GM21360 (cell line): Measurements from ENCODE around the gene ZMYND15.

Experiments used
- ATAC-seq: cut with Tn5 transposase; IDR thresholded peaks from one replicate; pipeline ENCODE4 v1.9.1; 2021; ENCODE audit warnings: mild to moderate bottlenecking, moderate library complexity; ENCODE audit not compliant: unreplicated experiment

The ZMYND15 gene

DNA sequence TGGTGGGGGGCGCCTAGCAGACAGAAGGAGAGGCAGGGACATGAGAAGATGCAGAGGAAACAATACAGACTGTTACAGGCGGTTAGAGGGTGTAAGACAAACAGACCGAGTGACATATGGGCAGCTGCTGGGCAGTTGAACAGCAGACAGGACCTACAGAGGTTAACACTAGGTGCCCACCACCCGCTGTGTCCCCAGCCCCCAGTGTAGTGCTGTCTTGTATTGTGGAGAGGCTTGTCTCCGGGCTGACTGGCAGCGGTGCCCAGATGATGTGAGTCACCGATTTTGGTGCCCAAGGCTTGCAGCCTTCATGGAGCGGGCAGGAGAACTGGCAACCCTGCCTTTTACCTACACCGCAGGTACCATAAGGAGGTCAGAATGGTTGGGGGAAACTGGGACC is 2.5 kb downstream of the ZMYND15 start:
- no peak for ATAC-seq

- ATAC-seq, result no peak
Measured at GRCh38 chr17:4742629-4743028, 3.0 kb downstream of the ZMYND15 start.

DNA sequence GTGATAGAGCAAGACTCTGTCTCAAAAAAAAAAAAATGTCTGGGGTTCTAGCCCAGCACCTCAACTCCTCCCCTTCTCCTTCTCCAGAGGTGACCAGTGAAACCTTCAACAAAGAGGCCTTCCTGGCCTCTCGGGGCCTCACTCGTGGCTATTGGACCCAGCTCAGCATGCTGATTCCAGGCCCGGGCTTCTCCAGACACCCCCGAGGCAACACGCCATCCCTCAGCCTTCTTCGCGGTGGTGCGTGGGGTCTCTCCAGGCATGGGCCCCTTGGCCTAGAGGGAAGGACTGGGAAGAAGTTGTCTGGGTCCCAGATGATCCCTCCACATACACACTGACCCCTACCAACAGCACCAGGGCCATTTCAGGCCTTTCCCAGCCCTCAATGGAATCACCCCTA is 3.6 kb downstream of the ZMYND15 start:
- ATAC-seq, result no peak

- ATAC-seq, result no peak
Measured at GRCh38 chr17:4743898-4744297, 4.3 kb downstream of the ZMYND15 start.

DNA sequence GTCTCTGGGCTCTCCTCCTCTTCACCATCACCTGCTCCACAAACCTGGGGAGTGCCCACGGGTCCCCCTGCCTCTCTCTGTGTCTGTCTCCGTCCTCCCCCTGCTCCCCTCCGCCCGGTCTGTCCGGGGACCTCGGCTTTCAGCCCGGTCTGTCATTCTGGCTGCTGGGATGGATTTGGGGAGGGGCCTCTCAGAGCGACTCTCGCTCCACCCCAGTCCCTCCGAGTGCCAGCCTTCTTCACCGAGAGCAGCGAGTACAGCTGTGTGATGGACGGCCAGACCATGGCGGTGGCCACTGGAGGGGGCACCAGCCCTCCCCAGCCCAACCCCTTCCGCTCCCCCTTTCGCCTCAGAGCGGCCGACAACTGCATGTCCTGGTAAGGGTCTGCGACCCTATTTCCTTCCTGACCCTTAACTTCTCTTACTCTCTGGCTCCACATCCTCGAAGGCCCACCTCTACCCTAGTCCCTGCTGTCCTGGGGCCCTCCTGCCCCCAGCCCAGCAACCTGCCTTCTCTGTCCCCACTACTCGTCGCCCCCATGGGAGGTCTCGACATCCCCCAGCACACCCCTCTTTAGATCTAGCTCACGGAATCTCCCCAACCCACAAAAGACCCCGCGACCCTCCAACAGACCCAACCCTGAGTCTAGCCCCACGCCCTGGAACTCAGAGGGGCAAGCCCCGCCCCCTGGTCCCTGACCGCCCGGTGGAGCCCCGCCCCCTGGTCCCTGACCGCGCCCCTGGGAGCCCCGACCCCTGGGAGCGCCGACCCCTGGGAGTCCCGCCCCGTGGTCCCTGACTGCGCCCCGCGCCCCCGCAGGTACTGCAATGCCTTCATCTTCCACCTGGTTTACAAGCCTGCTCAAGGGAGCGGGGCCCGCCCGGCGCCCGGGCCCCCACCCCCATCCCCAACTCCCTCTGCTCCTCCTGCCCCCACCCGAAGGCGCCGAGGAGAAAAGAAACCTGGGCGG is 5.7 kb downstream of the ZMYND15 start:
- no peak for ATAC-seq

- no peak for ATAC-seq
Measured at GRCh38 chr17:4747847-4748246, 8.2 kb downstream of the ZMYND15 start.

- no peak for ATAC-seq
Measured at GRCh38 chr17:4748686-4749085, 9.1 kb downstream of the ZMYND15 start.

DNA sequence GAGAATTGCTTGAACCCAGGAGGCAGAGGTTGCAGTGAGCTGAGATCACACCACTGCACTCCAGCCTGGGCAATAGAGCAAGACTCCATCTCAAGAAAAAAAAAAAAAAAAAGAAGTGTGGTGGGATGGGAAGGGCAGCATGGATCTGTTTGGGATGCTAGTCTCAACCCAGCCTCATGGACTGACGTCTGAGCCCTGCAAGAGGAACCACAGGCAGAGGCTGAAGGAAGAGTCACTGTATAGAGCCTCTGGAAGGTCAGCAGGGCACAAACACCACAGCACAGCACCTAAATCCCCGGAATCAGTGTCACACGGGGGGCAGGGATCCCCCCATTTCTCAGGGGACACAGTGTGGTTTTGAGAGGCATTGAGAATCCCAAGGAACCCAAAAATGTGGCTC is 11.0 kb downstream of the ZMYND15 start:
- ATAC-seq, result no peak

- ATAC-seq, result no peak
Measured at GRCh38 chr17:4751932-4752331, 12.3 kb downstream of the ZMYND15 start.

- no peak for ATAC-seq
Measured at GRCh38 chr17:4753392-4753791, 13.8 kb downstream of the ZMYND15 start.

DNA sequence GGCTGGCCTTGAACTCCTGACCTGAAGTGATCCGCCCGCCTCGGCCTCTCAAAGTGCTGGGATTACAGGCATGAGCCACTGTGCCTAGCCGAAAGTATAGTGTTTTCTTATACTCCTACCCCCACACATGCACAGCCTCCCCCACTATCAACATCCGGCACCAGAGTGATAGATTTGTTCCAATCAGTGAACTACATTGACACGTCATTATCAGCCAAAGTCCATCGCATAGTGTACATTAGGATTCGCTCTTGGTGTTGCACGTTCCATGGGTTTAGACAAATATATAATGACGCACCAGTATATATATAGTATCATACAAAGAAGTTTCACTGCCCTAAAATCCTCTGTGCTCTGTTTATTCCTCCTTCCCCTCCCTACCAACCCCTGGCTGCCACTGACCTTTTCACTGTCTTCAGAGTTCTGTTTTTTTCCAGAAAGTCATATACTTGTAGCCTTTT is 20.2 kb downstream of the ZMYND15 start:
- no peak for ATAC-seq

- ATAC-seq, result no peak
Measured at GRCh38 chr17:4764595-4764994, 25.0 kb downstream of the ZMYND15 start.

DNA sequence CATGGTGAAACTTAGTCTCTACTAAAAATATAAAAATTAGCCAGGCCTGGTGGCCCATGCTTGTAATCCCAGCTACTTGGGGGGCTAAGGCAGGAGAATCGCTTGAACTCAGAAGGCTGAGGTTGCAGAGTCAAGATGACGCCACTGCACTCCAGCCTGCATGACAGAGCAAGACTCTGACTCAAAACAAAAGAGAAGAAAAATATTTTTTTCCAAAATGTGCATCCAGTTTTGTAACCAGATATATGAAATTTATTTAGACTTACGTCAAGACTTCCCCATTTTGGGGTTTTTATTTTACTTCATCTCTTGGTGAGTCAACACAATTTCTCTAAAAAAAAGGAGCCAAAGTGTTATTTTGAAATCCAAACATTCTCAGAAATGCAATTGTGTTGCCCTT is 26.6 kb downstream of the ZMYND15 start:
- no peak for ATAC-seq

GRCh38 chr17:4766723-4767122 is 27.1 kb downstream of the ZMYND15 start:
- no peak for ATAC-seq

GRCh38 chr17:4768298-4768697 is 28.7 kb downstream of the ZMYND15 start:
- ATAC-seq, result no peak

DNA sequence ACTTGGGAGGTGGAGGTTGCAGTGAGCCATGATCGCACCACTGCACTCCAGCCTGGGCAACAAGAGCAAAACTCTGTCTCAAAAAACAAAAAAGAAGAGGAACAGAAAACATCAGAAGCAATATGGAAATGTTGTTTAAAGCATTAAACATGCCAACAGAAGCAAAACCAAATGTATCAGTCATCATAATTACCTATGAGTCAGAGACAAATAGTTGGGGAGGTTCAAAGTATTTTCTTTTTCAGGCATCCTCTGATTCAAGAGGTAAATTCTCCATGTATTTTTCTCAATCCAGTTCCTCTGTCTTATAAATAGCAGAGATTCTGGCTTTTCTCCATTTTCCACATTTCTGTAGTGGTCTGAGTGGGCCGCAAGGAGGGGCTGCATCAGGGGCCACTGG is 30.0 kb downstream of the ZMYND15 start:
- ATAC-seq, result no peak

DNA sequence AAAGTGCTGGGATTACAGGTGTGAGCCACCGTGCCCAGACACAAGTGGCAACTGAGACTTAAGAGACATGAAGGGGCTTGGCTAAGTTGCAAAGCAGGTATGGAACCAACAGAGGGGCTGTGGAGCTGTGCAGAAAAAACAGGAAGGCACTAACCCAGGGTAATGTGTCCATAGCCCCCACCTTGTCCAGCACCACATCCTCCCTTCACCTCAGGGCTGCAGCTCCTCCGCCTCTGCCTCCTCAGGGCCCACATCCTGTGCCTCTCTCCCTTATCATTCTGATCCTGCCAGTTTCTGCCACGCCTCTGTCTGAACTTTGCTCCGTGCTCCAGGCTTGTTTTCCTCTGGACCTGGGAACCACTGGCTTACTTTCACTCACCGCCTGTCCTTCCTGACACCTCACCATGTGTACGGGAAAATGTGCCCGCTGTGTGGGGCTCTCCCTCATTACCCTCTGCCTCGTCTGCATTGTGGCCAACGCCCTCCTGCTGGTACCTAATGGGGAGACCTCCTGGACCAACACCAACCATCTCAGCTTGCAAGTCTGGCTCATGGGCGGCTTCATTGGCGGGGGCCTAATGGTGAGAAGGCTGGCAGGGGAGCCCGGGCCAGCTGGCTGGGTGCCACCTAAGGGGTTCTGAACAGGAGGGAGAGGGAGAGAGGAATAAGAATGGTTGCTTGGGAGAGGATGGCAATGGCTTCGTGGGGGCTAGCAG is 32.0 kb downstream of the ZMYND15 start, which contains the start of gene TM4SF5:
Gene TM4SF5, plus strand, starts transcription at position 368 of the 716 bp plus-strand sequence. Its CDS starts 37 bp downstream, at position 405.
- ATAC-seq, result no peak

DNA sequence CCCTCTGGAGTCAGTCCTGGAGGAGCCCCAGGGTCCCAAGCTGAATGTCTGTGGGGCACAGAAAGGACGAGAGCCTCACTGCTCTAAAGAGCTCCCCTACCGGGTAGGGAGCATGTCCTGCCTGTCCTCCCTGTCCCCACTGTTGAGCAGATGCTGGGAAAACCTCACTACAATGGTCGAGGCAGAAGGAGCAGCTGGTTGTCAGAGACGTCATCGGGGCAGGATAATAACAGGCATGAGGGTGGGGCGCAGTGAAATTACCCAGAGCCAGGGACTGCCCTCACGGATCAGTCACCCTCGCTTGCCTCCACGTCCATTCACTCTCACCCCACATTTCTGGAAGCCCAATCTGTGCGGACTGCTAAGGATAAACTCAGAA is 32.6 kb downstream of the ZMYND15 start:
- no peak for ATAC-seq

DNA sequence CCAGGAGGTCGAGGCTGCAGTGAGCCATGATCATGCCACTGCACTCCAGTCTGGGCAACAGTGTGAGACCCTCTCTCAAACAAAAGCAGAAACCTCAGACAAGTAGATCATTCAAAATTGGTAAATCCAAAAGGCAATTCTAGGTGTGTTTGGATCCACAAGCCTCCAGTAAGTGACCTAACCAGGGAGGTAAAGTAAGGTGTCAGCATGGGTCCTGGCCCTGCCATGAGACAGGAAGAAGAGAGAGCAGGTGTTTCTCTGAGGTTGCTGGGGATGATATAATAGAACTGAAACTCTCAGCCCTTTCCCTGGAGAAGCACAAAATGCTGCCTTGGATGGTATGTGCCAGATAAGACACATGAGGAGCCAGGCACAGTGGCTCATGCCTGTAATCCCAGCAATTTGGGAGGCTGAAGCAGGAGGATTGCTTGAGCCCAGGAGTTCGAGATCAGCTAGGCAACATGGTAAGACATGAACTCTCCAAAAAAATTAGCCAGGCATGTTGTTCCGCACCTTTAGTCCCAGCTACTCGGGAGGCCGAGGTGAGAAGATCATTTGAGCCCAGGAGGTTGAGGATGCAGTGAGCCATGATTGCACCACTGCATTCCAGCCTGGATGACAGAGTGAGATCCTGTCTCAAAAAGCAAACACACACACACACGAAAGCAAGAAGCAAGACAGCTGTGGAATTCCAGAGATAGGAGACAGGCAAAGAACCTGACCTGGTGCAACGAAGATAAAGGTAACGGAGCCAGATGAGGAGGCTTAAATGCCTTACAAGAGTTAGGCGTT is 38.5 kb downstream of the ZMYND15 start:
- ATAC-seq, result no peak

DNA sequence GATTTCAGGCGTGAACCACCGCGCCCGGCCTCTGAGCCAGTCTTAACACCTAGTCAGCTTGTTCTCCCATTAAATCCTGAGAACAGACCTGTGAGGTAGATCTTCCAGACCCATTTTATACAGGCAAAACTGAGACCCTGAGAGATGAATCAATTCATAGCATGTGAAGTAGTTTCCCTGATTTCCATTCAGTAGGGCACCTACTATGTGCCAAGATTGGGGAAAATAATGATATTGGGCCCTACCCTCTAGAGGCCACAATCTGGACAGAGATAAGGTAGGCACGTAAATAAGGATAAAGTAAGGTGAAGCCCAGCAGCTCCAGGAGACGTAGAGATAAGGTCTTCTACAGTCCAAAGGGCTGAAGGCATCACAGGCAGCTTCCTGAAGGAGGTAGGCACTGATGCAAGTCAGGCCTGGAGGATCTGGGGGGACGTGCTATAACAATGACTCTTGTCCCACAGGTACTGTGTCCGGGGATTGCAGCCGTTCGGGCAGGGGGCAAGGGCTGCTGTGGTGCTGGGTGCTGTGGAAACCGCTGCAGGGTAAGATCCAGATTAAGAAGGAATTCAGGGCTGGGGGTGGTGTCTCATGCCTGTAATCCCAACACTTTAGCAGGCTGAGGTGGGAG is 40.8 kb downstream of the ZMYND15 start:
- ATAC-seq, result no peak

- ATAC-seq, result no peak
Measured at GRCh38 chr17:4782652-4783051, 43.0 kb downstream of the ZMYND15 start.
